Stomach smooth muscle (tissue), 2 donors: ENCODE measurements around the gene GINS2.
A peak's percentile ranks its signal among the peaks of the same experiment; 100 is the strongest.

Source experiments
- H3K27ac ChIP-seq: one replicate; pipeline ENCODE4 v1.7.0; 2013; ENCODE audit warnings: mild to moderate bottlenecking, low read length, inconsistent platforms
- H3K27me3 ChIP-seq, 2 donors: one replicate each; pipeline ENCODE4 v1.7.0; 2013; ENCODE audit warnings: low read length in 2 of 2; ENCODE audit not compliant: insufficient read depth in 2 of 2, control insufficient read depth in 1 of 2
- H3K36me3 ChIP-seq, 2 donors: one replicate each; pipeline ENCODE4 v1.7.0; 2013; ENCODE audit warnings: low read length in 2 of 2; ENCODE audit not compliant: control insufficient read depth in 2 of 2, insufficient read depth in 2 of 2
- H3K4me1 ChIP-seq: one replicate; pipeline ENCODE4 v1.7.0; 2013; ENCODE audit warnings: low read length; ENCODE audit not compliant: control insufficient read depth, insufficient read depth
- H3K4me3 ChIP-seq, 2 donors: one replicate each; pipeline ENCODE4 v1.7.0; 2013; ENCODE audit warnings: low read length in 2 of 2
- H3K9ac ChIP-seq, 2 donors: one replicate each; pipeline ENCODE4 v1.7.0; 2013; ENCODE audit warnings: low read length in 2 of 2, mild to moderate bottlenecking in 1 of 2
- H3K9me3 ChIP-seq, 2 donors: one replicate each; pipeline ENCODE4 v1.7.0; 2013; ENCODE audit warnings: low read length in 2 of 2; ENCODE audit not compliant: control insufficient read depth in 2 of 2
- donor health status: healthy.
- donor health status: Pancreatic carcinoma.

Gene GINS2

DNA sequence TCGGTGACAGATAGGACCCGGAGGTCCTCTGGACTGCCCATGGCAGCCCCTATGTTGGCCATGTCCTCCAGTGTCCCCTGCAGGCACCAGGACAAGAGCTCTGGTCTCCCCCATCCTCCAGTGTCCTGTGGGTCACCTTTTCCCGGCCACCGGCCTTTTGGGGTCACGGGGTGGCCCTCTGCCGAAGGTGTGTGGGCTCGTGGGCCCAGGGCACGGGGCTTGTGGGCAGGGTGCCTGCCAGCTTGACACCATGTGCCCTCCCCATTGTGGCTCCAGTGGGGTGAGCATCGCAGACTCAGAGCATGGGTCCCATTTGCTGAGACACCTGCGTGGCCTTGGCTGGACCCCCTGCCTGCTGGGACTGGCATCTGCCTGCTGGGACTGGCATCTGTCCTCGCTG is 57.5 kb downstream of the GINS2 start:
- Histone ChIP-seq H3K9me3 (peaks cover 0 to 7% of the 10 kb centered on the region in 2 donors), H3K27me3 (no peaks in the 10 kb centered on the region), H3K36me3 (no peaks in the 10 kb centered on the region), H3K4me3 (no peak overlapping the region), H3K4me1 (peaks cover 38% of the 10 kb centered on the region), H3K27ac (no peak overlapping the region), H3K9ac (no peak overlapping the region)

DNA sequence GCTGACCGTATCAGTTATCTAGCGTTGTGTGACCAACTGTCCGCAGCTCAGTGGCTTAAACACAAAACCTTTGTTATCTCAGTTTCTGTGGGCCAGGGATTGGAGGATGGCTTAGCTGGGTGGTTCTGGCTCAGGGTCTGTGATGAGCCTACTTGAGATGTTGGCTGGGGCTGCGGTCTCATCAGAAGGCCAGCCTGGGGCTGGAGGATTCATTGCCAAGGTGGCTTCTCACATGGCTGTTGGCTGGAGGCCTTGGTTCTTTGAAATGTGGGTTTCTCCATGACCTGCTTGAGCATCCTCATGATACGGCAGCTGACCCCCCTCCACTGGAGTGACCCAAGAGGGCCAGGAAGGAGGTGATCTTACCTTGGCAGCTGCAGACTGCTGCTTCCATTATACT is 58.9 kb downstream of the GINS2 start:
- H3K4me3 ChIP-seq, result no peak overlapping the region
- H3K36me3 ChIP-seq, result peaks cover 0 to 3% of the 10 kb centered on the region in 2 donors
- no peak overlapping the region for H3K9ac ChIP-seq
- H3K9me3 ChIP-seq, result peaks cover 0 to 7% of the 10 kb centered on the region in 2 donors
- H3K27me3 ChIP-seq, result no peaks in the 10 kb centered on the region
- peaks cover 43% of the 10 kb centered on the region for H3K4me1 ChIP-seq
- H3K27ac ChIP-seq, result no peak overlapping the region

DNA sequence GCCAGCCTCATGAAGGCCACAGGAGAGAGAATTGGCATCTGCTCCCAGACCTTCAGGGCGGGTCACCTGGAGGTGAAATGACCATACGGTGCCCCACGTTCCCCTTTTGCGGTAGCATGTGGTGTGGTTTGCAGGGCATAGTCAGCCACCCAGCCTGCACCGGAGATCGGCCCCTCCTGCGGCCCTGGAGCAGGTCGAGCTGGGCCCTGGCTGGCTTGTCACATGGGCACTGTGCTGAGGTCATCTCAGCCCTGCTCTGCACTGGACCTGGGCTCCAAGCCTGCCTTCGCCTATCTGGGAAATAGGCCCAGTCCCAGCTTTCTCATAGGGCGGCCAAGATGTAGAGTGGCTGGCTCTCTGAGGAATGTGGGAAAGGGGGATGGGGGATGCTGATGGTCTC is 59.4 kb downstream of the GINS2 start:
- Histone ChIP-seq H3K27me3 (no peaks in the 10 kb centered on the region), H3K9ac (no peak overlapping the region), H3K9me3 (peaks cover 0 to 7% of the 10 kb centered on the region in 2 donors), H3K4me1 (peaks cover 43% of the 10 kb centered on the region), H3K27ac (no peak overlapping the region), H3K4me3 (no peak overlapping the region), H3K36me3 (peaks cover 0 to 3% of the 10 kb centered on the region in 2 donors)

DNA sequence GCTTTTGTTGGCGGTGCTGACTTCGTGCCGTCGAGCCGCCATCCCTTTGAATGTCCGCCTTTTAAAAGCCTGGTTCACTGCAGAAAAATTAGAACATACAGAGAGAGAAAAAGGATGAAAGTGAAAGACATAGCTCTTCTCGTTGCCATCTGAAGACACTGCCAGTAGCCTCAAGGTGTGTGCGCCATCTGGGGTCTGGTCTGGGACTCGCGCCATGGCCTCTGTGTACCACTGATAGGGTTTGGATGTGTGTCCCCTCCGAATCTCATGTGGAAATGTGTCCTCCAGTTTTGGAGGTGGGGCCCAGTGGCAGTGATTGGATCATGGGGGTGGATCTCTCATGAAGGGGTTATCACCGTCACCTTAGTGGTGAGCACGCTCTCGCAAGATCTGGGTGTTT is 60.1 kb downstream of the GINS2 start:
- Histone ChIP-seq H3K27ac (no peak overlapping the region), H3K4me3 (no peak overlapping the region), H3K4me1 (peaks cover 43% of the 10 kb centered on the region), H3K27me3 (no peaks in the 10 kb centered on the region), H3K9me3 (peaks cover 0 to 7% of the 10 kb centered on the region in 2 donors), H3K36me3 (peaks cover 0 to 3% of the 10 kb centered on the region in 2 donors), H3K9ac (no peak overlapping the region)

DNA sequence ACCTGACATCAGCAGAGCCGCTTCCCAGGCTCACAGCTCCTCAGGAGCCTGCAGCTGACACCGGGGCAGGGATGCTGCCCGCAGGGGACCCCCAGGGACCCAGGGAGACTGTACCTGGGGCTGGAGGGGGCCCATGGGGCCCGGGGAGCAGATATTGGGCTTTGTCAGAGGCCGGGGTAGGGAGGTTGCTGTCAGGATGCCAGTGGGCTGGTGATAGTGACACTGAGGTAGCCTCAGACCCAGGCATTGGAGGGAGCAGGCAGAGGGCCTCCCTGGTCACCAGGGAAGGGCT is 60.5 kb downstream of the GINS2 start:
- H3K36me3 ChIP-seq, result peaks cover 0 to 3% of the 10 kb centered on the region in 2 donors
- H3K9ac ChIP-seq, result peak overlapping the region in 1 of 2 donors; percentile 5
- H3K27ac ChIP-seq, result no peak overlapping the region
- H3K27me3 ChIP-seq, result no peaks in the 10 kb centered on the region
- H3K4me1 ChIP-seq, result peaks cover 43% of the 10 kb centered on the region
- peak overlapping the region in 1 of 2 donors; percentile 22 for H3K4me3 ChIP-seq
- peaks cover 0 to 7% of the 10 kb centered on the region in 2 donors for H3K9me3 ChIP-seq

DNA sequence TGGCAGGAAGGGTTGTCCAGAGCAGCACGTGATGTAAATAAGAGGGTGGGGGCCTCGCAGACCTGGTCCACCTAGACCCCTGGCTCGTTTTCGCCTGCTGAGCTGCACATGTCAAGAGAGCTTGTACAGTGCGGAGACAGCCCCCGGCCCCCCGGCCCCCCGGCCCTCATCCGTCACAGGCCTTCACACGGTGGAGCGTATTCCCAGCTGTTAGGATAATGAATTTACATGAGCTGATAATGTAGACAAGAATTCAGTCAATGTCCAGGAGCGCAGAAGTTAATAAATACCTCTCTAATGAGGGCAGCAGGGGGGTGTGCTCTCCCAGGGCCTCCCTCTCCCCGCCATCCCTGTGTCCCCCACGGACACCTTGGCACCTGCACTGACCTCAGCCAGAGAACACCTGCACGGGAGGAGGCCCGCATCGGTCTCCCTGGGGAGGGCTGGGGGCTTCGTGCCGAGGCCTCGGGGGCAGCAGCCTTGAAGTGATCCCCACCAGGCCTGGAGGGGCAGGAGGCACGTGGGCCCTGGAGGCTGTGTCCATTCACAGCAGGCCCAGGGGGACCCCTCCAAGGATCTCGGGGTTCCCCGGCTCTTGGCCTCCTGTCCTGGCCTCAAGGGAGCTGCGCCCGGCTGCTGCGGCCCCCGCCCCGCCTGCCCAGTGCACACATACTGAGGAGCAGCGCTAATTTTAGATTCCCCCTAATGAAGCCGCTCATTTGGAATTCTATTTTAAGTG is 61.1 kb downstream of the GINS2 start:
- H3K27me3 ChIP-seq, result no peaks in the 10 kb centered on the region

DNA sequence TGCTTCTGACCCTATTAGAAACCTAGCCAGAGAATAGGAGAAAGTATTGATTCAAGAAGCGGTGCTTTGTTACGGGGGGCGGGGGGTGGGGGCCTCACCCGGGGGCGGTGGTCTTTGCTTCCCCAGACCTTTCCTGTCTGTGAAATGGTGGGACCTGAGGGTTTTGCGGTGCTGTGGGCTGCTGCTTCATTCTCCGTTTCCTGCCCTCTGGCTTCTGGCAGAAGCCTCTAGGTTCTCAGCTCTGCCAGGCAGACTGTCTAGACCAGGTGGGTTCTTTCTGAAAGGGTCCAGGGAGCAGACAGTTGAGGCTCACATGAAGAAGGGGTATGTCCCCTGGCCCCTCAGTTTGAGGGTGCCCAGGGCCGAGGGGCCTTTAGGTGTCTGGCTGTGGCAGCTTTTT is 61.7 kb downstream of the GINS2 start:
- Histone ChIP-seq H3K9me3 (peaks cover 0 to 7% of the 10 kb centered on the region in 2 donors), H3K27ac (no peak overlapping the region), H3K9ac (no peak overlapping the region), H3K4me3 (no peak overlapping the region), H3K4me1 (peaks cover 43% of the 10 kb centered on the region), H3K27me3 (no peaks in the 10 kb centered on the region), H3K36me3 (peaks cover 0 to 3% of the 10 kb centered on the region in 2 donors)

More for the DNA sequence above, 61.1 kb downstream of the GINS2 start:
- peaks cover 43% of the 10 kb centered on the region for H3K4me1 ChIP-seq
- peaks cover 0 to 7% of the 10 kb centered on the region in 2 donors for H3K9me3 ChIP-seq
- H3K4me3 ChIP-seq, result peak overlapping the region in 1 of 2 donors; percentile 35
- peak overlapping the region in 1 of 2 donors; percentile 5 for H3K9ac ChIP-seq
- H3K27ac ChIP-seq, result no peak overlapping the region
- peaks cover 0 to 3% of the 10 kb centered on the region in 2 donors for H3K36me3 ChIP-seq
